Endothelial cell (in vitro differentiated cells): ENCODE data around the gene EML3. TPM values are rescaled to one million over a fixed set of nuclear protein-coding genes. Genes with fewer than 3 reads are reported as not detected.

Experiments used
- DNase-seq: peaks from one replicate; pipeline ENCODE4 v3.0.0; 2021; ENCODE audit warnings: low spot score
- H3K27ac Mint-ChIP-seq: one replicate; pipeline ENCODE4 v1.8.0; 2021; ENCODE audit warnings: mixed read lengths, inconsistent platforms; ENCODE audit not compliant: unreplicated experiment
- H3K27me3 Mint-ChIP-seq: one replicate; pipeline ENCODE4 v1.8.0; 2021; ENCODE audit warnings: mild to moderate bottlenecking, moderate library complexity, mixed read lengths, inconsistent platforms; ENCODE audit not compliant: unreplicated experiment
- H3K36me3 Mint-ChIP-seq: one replicate; pipeline ENCODE4 v1.8.0; 2021; ENCODE audit warnings: mild to moderate bottlenecking, low read depth, mixed read lengths, inconsistent platforms; ENCODE audit not compliant: unreplicated experiment
- H3K4me1 Mint-ChIP-seq: one replicate; pipeline ENCODE4 v1.8.0; 2021; ENCODE audit warnings: mild to moderate bottlenecking, mixed read lengths, inconsistent platforms; ENCODE audit not compliant: unreplicated experiment
- H3K4me3 Mint-ChIP-seq: one replicate; pipeline ENCODE4 v1.8.0; 2021; ENCODE audit warnings: mild to moderate bottlenecking, mixed read lengths, inconsistent platforms; ENCODE audit not compliant: unreplicated experiment
- H3K9me3 Mint-ChIP-seq: one replicate; pipeline ENCODE4 v1.8.0; 2021; ENCODE audit warnings: mixed read lengths, inconsistent platforms; ENCODE audit not compliant: unreplicated experiment
- CTCF ChIP-seq: fragments of 200-600 bp; sonication (generic); IDR thresholded peaks from one replicate; pipeline ENCODE4 v1.5.0; 2021; ENCODE audit warnings: antibody characterized with exemption; ENCODE audit not compliant: unreplicated experiment
- total RNA-seq: library from RNA; stranded (reverse); fragmentation: NEBNext Ultra II Directional; extraction: Animal tissue kit (Norgen Biotek cat#: 25700); gene quantifications from one replicate; pipeline ENCODE4 v1.2.1, GENCODE V29; 2021; ENCODE audit not compliant: unreplicated experiment

EML3 gene
- total RNA-seq, 1 donor from 2014 or later: 98.6 TPM

GRCh38 chr11:62579252-62579651 is 33.3 kb downstream of the EML3 start:
- Mint-ChIP-seq H3K36me3 (peaks cover 23% of the 10 kb centered on the region), H3K27ac (no peak overlapping the region), H3K4me3 (no peak overlapping the region), H3K4me1 (peaks cover 40% of the 10 kb centered on the region), H3K27me3 (peaks cover 13% of the 10 kb centered on the region), H3K9me3 (no peaks in the 10 kb centered on the region)
- no peak for TF ChIP-seq CTCF
- no peak for DNase-seq

DNA sequence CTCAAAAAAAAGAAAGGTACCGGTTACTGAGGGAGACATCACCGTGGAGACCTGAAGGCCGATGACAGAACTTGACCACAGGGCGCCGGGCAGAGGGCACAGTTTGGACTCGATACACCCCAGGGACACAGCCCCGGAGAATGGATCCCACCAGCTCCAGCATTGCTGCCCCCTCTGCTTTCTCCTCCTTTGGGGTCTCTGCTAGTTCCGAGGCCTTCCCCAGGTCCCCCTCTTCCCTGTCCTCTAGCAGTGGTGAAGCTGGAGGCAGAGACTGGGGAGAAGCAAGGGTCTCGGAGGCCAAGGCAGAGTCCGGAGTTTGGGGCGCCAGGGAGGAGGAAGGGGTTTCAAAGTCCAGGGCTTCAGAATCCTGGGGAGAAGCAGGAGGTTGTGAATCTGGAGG is 34.0 kb downstream of the EML3 start:
- Mint-ChIP-seq H3K36me3 (peaks cover 21% of the 10 kb centered on the region), H3K27ac (peak overlapping the region; percentile 99), H3K27me3 (peaks cover 10% of the 10 kb centered on the region), H3K4me3 (no peak overlapping the region), H3K9me3 (no peaks in the 10 kb centered on the region), H3K4me1 (peaks cover 42% of the 10 kb centered on the region)
- DNase-seq: no peak
- TF ChIP-seq CTCF: no peak

- Mint-ChIP-seq H3K27me3 (peaks cover 10% of the 10 kb centered on the region), H3K9me3 (no peaks in the 10 kb centered on the region), H3K36me3 (peaks cover 31% of the 10 kb centered on the region), H3K4me3 (peak overlapping the region; percentile 85), H3K4me1 (peaks cover 56% of the 10 kb centered on the region), H3K27ac (peak overlapping the region; percentile 99)
- TF ChIP-seq CTCF: no peak
- DNase-seq: peak; percentile 35
These were observed 35.4 kb downstream of the EML3 start for GRCh38 chr11:62577046-62577714.

- no peak for DNase-seq
- Mint-ChIP-seq H3K36me3 (peaks cover 37% of the 10 kb centered on the region), H3K9me3 (no peaks in the 10 kb centered on the region), H3K4me1 (peaks cover 65% of the 10 kb centered on the region), H3K27me3 (peaks cover 10% of the 10 kb centered on the region), H3K4me3 (peak overlapping the region; percentile 87), H3K27ac (peak overlapping the region; percentile 99)
- no peak for TF ChIP-seq CTCF
These were observed 36.7 kb downstream of the EML3 start for GRCh38 chr11:62575837-62576236.

DNA sequence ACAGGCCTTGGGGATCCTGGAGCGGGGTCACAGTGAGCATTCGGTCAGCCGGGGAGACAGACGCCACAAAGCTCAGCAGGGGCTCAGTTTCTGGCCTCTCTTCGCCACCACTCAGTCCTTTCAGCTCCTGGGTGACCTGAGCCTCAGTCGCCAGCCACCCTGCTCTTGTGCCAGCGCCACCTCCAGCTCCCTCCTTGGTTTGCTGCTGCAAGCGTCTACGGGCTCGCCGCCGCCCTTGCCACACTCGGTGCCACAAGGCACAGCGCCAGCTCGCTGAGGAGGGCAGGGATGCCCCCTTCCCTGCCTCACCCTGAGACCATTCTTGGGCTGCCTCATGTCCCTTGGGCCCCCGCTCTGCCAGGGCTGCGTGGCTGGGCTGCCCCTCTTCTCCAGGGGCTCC is 37.4 kb downstream of the EML3 start:
- H3K27me3 Mint-ChIP-seq: peaks cover 10% of the 10 kb centered on the region
- H3K4me3 Mint-ChIP-seq: peak overlapping the region; percentile 99
- H3K4me1 Mint-ChIP-seq: peaks cover 69% of the 10 kb centered on the region
- H3K27ac Mint-ChIP-seq: peak overlapping the region; percentile 96
- H3K36me3 Mint-ChIP-seq: peaks cover 42% of the 10 kb centered on the region
- DNase-seq: no peak
- no peaks in the 10 kb centered on the region for H3K9me3 Mint-ChIP-seq
- no peak for TF ChIP-seq CTCF
